PFSK-1 (cell line): ENCODE data around the gene MAFG.
A peak's percentile ranks its signal among the peaks of the same experiment; 100 is the strongest.

Source experiments
- FOXP2 ChIP-seq: optimal IDR thresholded peaks from 2 replicates; pipeline ENCODE3; 2011; ENCODE audit warnings: borderline replicate concordance, control low read depth, inconsistent platforms; ENCODE audit not compliant: insufficient read depth; ENCODE audit errors: extremely low read length, extremely low read depth
- POLR2AphosphoS5 ChIP-seq: IDR thresholded peaks from 2 replicates; pipeline ENCODE4 v1.6.1; 2012; ENCODE audit warnings: low read depth, mild to moderate bottlenecking, control low read depth, low read length, moderate library complexity
- SIN3A ChIP-seq: IDR thresholded peaks from 2 replicates; pipeline ENCODE4 v1.6.1; 2012; ENCODE audit warnings: mild to moderate bottlenecking, low read length, moderate library complexity, borderline replicate concordance; ENCODE audit not compliant: insufficient read depth
- TAF1 ChIP-seq: IDR thresholded peaks from 2 replicates; pipeline ENCODE4 v1.6.1; 2012; ENCODE audit warnings: low read length, control low read depth, borderline replicate concordance; ENCODE audit not compliant: insufficient read depth
- TF ChIP-seq, protein P1 (sequence below), 2 experiments: IDR thresholded peaks; 2 replicates each; pipeline versions ENCODE4 v1.6.1 to v1.8.0; 2011 to 2012; ENCODE audit warnings: low read depth in 2 of 2, low read length in 2 of 2, control low read depth in 1 of 2, inconsistent platforms in 1 of 2, mild to moderate bottlenecking in 1 of 2, moderate library complexity in 1 of 2; ENCODE audit not compliant: insufficient read depth in 1 of 2

MAFG gene

DNA sequence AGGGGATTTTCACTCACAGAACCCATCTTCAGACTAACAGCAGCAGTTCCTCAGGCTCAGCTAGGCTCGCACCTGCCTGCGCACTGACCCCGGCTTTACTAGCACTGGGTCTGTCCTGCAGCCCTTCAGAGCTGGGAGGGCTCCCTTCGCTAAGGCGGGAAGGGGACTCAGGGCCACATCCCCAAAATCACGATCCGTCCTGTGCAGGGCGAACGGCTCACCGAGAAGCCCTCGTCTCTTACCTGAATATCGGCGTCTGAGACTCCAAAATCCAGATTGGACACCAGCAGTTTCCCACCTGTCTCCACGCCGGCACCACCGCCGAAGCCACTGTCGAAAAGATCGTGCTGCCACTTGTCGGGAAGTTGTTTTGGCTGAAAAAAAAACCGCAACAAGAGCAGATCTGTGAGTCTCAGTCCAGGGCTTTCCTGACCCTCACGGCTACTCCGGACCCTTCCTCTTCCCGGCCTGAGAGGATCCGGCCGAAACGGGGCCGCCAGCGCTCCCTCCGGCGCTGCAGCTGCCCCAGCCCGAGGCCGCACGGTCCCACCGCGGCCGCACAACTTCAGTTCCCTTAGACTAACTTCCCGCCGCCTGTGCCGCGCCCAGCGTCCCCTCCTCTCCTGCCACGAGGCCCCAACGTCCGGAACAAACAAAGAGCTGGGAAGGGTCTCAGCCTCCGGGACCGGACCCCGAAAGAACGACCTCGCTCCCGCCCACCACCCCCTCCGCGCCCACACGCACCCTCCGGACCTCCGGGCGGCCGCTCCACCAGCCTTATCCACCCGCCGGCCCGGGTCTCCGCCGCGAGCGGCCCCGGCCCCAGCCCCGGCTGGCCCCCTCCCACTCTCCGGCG lies 36.9 kb downstream of the MAFG start:
- no peak for TF ChIP-seq SIN3A
- TF ChIP-seq, protein P1, sequence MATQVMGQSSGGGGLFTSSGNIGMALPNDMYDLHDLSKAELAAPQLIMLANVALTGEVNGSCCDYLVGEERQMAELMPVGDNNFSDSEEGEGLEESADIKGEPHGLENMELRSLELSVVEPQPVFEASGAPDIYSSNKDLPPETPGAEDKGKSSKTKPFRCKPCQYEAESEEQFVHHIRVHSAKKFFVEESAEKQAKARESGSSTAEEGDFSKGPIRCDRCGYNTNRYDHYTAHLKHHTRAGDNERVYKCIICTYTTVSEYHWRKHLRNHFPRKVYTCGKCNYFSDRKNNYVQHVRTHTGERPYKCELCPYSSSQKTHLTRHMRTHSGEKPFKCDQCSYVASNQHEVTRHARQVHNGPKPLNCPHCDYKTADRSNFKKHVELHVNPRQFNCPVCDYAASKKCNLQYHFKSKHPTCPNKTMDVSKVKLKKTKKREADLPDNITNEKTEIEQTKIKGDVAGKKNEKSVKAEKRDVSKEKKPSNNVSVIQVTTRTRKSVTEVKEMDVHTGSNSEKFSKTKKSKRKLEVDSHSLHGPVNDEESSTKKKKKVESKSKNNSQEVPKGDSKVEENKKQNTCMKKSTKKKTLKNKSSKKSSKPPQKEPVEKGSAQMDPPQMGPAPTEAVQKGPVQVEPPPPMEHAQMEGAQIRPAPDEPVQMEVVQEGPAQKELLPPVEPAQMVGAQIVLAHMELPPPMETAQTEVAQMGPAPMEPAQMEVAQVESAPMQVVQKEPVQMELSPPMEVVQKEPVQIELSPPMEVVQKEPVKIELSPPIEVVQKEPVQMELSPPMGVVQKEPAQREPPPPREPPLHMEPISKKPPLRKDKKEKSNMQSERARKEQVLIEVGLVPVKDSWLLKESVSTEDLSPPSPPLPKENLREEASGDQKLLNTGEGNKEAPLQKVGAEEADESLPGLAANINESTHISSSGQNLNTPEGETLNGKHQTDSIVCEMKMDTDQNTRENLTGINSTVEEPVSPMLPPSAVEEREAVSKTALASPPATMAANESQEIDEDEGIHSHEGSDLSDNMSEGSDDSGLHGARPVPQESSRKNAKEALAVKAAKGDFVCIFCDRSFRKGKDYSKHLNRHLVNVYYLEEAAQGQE (IDR thresholded peaks at IDR 0.05; ENCODE audit: insufficient read depth in 1 of 2, low read depth in 2 of 2, low read length in 2 of 2) = 0 out of 4 replicates have a peak, but pooled peaks of 1 of the 2 experiments have one; percentile 39

DNA sequence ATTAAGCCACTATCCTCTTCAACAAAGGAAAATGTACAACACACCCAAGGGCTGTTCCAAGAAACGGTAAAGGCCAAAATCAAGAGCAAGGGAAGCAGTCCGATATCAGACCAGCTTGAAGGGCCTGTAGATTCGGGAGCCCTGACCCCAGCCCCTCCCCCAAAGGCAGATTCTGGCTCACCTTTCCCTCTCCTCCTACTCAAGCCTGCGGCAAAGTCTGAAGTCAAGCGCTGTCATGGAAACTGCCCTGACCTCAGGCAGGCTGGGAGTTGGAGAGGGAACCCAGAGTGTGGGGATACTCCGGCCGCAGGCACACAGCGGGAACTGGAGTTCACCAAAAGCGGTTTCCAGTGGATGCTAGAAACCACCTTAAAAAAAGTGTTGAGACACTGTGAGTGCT lies 37.9 kb downstream of the MAFG start:
- TF ChIP-seq, protein P1 (IDR thresholded peaks at IDR 0.05; ENCODE audit: insufficient read depth in 1 of 2, low read depth in 2 of 2, low read length in 2 of 2) = no peak
- TF ChIP-seq FOXP2 (no peak), POLR2AphosphoS5 (no peak), SIN3A (no peak), TAF1 (no peak)

DNA sequence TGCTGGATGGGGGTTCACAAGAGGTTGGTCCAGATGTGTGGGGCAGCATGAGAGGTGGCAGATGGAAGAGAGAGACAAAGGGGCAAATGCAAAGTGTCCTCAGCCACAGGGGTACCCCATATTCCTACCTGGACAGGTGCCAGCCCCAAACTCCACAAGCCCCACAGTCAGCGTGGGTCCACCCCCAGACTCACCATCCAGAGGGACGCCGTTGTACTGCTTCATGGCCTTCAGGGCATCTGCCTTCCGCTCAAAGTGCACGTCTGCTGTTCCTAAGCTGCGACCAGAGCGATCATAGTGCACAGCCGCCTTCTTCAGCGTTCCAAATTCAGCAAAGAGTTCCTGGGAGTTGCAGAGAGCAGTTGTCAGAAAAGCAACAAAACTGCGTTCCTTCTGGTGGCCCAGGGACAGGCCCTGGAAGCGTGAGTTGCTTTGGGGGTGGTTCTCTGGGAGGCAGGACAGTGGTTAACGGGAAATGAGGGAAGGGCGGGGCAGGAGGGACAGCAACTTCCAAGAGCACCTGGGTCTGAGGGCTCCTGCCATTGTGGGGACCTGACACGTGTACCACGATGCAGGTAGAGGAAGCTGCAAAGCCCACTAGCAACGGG lies 38.4 kb downstream of the MAFG start:
- no peak for TF ChIP-seq SIN3A
- no peak for TF ChIP-seq FOXP2
- no peak for TF ChIP-seq POLR2AphosphoS5
- TF ChIP-seq TAF1 = no peak
- TF ChIP-seq, protein P1 (IDR thresholded peaks at IDR 0.05; ENCODE audit: insufficient read depth in 1 of 2, low read depth in 2 of 2, low read length in 2 of 2) = no peak

DNA sequence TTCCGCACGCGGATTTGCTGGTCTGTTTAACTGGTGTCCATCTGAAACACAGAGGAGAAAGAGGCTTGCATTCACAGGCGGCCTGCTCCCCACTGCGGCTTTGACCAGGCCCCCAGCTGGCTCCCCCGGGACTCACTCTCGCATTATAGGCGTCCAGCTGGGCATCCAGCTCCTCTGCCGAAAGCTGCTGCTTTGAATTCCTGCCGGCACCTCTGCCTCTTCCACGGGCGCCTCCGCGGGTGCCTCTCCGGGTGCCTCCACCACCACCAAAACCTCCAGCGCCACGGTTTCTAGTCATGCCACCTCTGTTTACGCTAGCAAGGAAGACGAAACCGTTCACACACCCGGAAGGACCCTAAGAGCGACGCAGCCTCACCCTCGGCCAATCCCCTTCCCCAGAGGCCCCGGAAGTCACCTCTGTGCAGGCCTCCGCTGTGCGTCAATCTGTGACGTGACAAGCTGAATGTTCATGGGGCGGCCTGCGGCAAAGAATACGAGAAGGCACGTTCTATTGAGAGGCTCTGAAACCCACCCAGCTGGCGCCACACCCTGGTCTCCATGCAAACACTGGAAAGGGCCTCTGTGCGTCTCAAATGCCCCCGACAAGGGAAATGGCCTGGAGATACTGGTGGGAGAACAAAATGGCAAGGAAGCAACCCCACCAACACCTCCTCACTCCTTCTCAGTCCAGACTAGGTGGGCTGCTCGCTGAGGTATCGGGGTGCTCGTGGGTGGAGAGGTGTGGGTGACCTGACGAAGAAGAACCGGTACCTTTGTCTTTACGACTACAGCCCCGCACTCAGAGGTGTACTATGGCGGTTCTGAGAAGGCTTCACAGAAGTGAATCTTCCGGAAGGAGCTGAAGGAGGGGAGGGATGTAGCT lies 39.2 kb downstream of the MAFG start:
- TF ChIP-seq TAF1 (no peak), SIN3A (no peak), FOXP2 (no peak), POLR2AphosphoS5 (no peak; the same call in 1 of the 2 replicates)
- TF ChIP-seq, protein P1 (IDR thresholded peaks at IDR 0.05; ENCODE audit: insufficient read depth in 1 of 2, low read depth in 2 of 2, low read length in 2 of 2) = no peak
